H1 (cell line): ENCODE measurements around the gene HTRA1. TPM values are rescaled to one million over a fixed set of nuclear protein-coding genes. Genes with fewer than 3 reads are reported as not detected.
A peak's percentile ranks its signal among the peaks of the same experiment; 100 is the strongest.

Source experiments
- CTCF ChIA-PET: fragments of 300-600 bp; sonication (Branson Sonifier 250); formaldehyde crosslinking; loops from one replicate; lab custom pipeline; 2021; ENCODE audit not compliant: partially characterized antibody; lab: Charles Lee
- POLR2A ChIA-PET: fragments of 300-600 bp; sonication (Branson Sonifier 250); formaldehyde crosslinking; loops from one replicate; lab custom pipeline; 2021; ENCODE audit warnings: inconsistent platforms; ENCODE audit not compliant: partially characterized antibody; lab: Charles Lee
- DNase-seq, 2 experiments: peaks; one replicate each; pipeline versions ENCODE4 v3.0.0 to v3.0.0-alpha.2; 2010 to 2022; ENCODE audit warnings: low spot score in 2 of 2, low read depth in 1 of 2, mixed read lengths in 1 of 2
- FAIRE-seq: peaks from 2 replicates; lab custom pipeline; 2011; peaks lifted over from hg19 to GRCh38; lab: Jason Lieb, UNC
- H2AFZ ChIP-seq: 2 replicates; pipeline ENCODE4 v1.8.1; 2012; ENCODE audit warnings: low read length, inconsistent platforms
- H2AK5ac ChIP-seq: 2 replicates; pipeline ENCODE4 v1.6.1; 2013; ENCODE audit warnings: low read depth, low read length
- H2BK120ac ChIP-seq: replicated peaks from 2 replicates; pipeline ENCODE3; 2013; ENCODE audit warnings: low read depth, low read length, inconsistent platforms
- H2BK12ac ChIP-seq: 2 replicates; pipeline ENCODE4 v1.6.1; 2013; ENCODE audit warnings: low read depth, low read length
- H2BK15ac ChIP-seq: 2 replicates; pipeline ENCODE4 v1.6.1; 2013; ENCODE audit warnings: low read length
- H2BK20ac ChIP-seq: 2 replicates; pipeline ENCODE4 v1.6.1; 2013; ENCODE audit warnings: low read length
- H2BK5ac ChIP-seq: 2 replicates; pipeline ENCODE4 v1.6.1; 2013; ENCODE audit warnings: low read depth, low read length
- H3K14ac ChIP-seq: 2 replicates; pipeline ENCODE4 v1.6.1; 2013; ENCODE audit warnings: inconsistent platforms; ENCODE audit not compliant: insufficient read length
- H3K18ac ChIP-seq: 2 replicates; pipeline ENCODE4 v1.6.1; 2013; ENCODE audit warnings: low read length; ENCODE audit errors: extremely low read depth
- H3K23ac ChIP-seq: 2 replicates; pipeline ENCODE4 v1.6.1; 2013; ENCODE audit warnings: inconsistent platforms; ENCODE audit not compliant: insufficient read length
- H3K23me2 ChIP-seq: 2 replicates; pipeline ENCODE4 v1.6.1; 2013; ENCODE audit warnings: low read depth, low read length
- H3K27ac ChIP-seq: 2 replicates; pipeline ENCODE4 v1.6.1; 2011; ENCODE audit warnings: low read depth, low read length, inconsistent platforms
- H3K27me3 ChIP-seq, 4 experiments: replicated peaks in 1 of 4; 1 replicate in 1 of 4; 2 replicates in 3 of 4; pipeline versions ENCODE4 v1.6.1 to v1.8.1; 2011 to 2013; ENCODE audit warnings: low read length in 3 of 4, mild to moderate bottlenecking in 3 of 4, inconsistent platforms in 2 of 4, mixed read lengths in 2 of 4, moderate library complexity in 1 of 4; ENCODE audit not compliant: control insufficient read depth in 3 of 4, insufficient read depth in 3 of 4; ENCODE audit errors: extremely low read depth in 1 of 4
- H3K36me3 ChIP-seq, 4 experiments: 2 replicates each; pipeline versions ENCODE4 v1.6.1 to v1.8.1; 2011 to 2013; ENCODE audit warnings: mild to moderate bottlenecking in 4 of 4, low read length in 3 of 4, moderate library complexity in 2 of 4, control low read depth in 1 of 4, inconsistent platforms in 1 of 4; ENCODE audit not compliant: insufficient read depth in 4 of 4, control insufficient read depth in 2 of 4
- H3K4ac ChIP-seq: replicated peaks from 2 replicates; pipeline ENCODE3; 2013; ENCODE audit warnings: low read length, low read depth, mixed read lengths, inconsistent platforms; ENCODE audit not compliant: insufficient read length
- H3K4me1 ChIP-seq, 4 experiments: replicated peaks in 1 of 4; 1 replicate in 1 of 4; 2 replicates in 3 of 4; pipeline versions ENCODE4 v1.6.1 to v1.8.1; 2011 to 2013; ENCODE audit warnings: low read length in 3 of 4, inconsistent platforms in 2 of 4, mixed read lengths in 1 of 4; ENCODE audit not compliant: insufficient read depth in 4 of 4, control insufficient read depth in 3 of 4
- H3K4me2 ChIP-seq, 2 experiments: 2 replicates each; pipeline versions ENCODE4 v1.6.1 to v1.8.1; 2011 to 2013; ENCODE audit warnings: low read depth in 2 of 2, low read length in 2 of 2, control low read depth in 1 of 2, inconsistent platforms in 1 of 2, mild to moderate bottlenecking in 1 of 2; ENCODE audit not compliant: insufficient read depth in 1 of 2
- H3K4me3 ChIP-seq, 4 experiments: fragments of 200-600, 300-600 bp in 1 of 4; sonication (generic), shearing (Covaris generic), sonication (Bioruptor Twin) in 1 of 4; 2 replicates each; pipeline versions ENCODE4 v1.5.1 to v1.8.1; 2011 to 2016; ENCODE audit warnings: low read length in 4 of 4, low read depth in 3 of 4, control low read depth in 2 of 4, inconsistent platforms in 2 of 4, mild to moderate bottlenecking in 2 of 4, mixed read lengths in 1 of 4, moderate library complexity in 1 of 4; ENCODE audit not compliant: insufficient read depth in 2 of 4; ENCODE audit errors: extremely low read depth in 1 of 4
- H3K56ac ChIP-seq: replicated peaks from 2 replicates; pipeline ENCODE3; 2013; ENCODE audit warnings: low read depth, mild to moderate bottlenecking, mixed read lengths, low read length, inconsistent platforms; ENCODE audit not compliant: insufficient read length
- H3K79me1 ChIP-seq: 2 replicates; pipeline ENCODE4 v1.6.1; 2013; ENCODE audit warnings: low read depth, low read length, control low read depth
- H3K79me2 ChIP-seq, 2 experiments: 2 replicates each; pipeline versions ENCODE4 v1.6.1 to v1.8.1; 2012 to 2013; ENCODE audit warnings: low read length in 2 of 2, mild to moderate bottlenecking in 2 of 2, inconsistent platforms in 1 of 2; ENCODE audit not compliant: insufficient read depth in 2 of 2, control insufficient read depth in 1 of 2
- H3K9ac ChIP-seq, 4 experiments: replicated peaks in 1 of 4; 1 replicate in 1 of 4; 2 replicates in 3 of 4; pipeline versions ENCODE4 v1.6.1 to v1.8.1; 2011 to 2013; ENCODE audit warnings: low read depth in 3 of 4, low read length in 3 of 4, control low read depth in 2 of 4, mild to moderate bottlenecking in 2 of 4, moderate library complexity in 2 of 4, inconsistent platforms in 1 of 4; ENCODE audit errors: extremely low read depth in 1 of 4
- H3K9me3 ChIP-seq, 2 experiments: 2 replicates each; pipeline versions ENCODE4 v1.6.1 to v1.8.1; 2012 to 2013; ENCODE audit warnings: mild to moderate bottlenecking in 2 of 2, moderate library complexity in 2 of 2, control low read depth in 1 of 2, inconsistent platforms in 1 of 2, low read depth in 1 of 2, low read length in 1 of 2, mixed read lengths in 1 of 2; ENCODE audit not compliant: insufficient read depth in 2 of 2
- H4K20me1 ChIP-seq, 2 experiments: replicated peaks in 1 of 2; 2 replicates each; pipeline versions ENCODE3 to v1.8.1; 2011 to 2013; ENCODE audit warnings: inconsistent platforms in 2 of 2, low read length in 2 of 2, mild to moderate bottlenecking in 1 of 2; ENCODE audit not compliant: insufficient read depth in 2 of 2, control insufficient read depth in 1 of 2
- H4K5ac ChIP-seq: 2 replicates; pipeline ENCODE4 v1.6.1; 2013; ENCODE audit warnings: low read length, low read depth, mixed read lengths, inconsistent platforms; ENCODE audit not compliant: insufficient read length
- H4K8ac ChIP-seq: 2 replicates; pipeline ENCODE4 v1.8.0; 2013; ENCODE audit warnings: mild to moderate bottlenecking, moderate library complexity, low read length, inconsistent platforms; ENCODE audit not compliant: insufficient read depth; ENCODE audit errors: extremely low read depth
- H4K91ac ChIP-seq: replicated peaks from 2 replicates; pipeline ENCODE3; 2013; ENCODE audit warnings: low read length, mixed read lengths, inconsistent platforms; ENCODE audit not compliant: insufficient read length
- CREB1 ChIP-seq: IDR thresholded peaks from 2 replicates; pipeline ENCODE4 v1.6.1; 2012; ENCODE audit warnings: inconsistent platforms
- EZH2 ChIP-seq: fragments of 200-600 bp; sonication (generic); IDR thresholded peaks from 2 replicates; pipeline ENCODE4 v1.7.1; 2012; ENCODE audit warnings: low read depth, mild to moderate bottlenecking, moderate library complexity, low read length, inconsistent platforms; ENCODE audit not compliant: severe bottlenecking
- JUN ChIP-seq: IDR thresholded peaks from 2 replicates; pipeline ENCODE4 v1.6.1; 2011; ENCODE audit warnings: low read depth, mild to moderate bottlenecking, improper control_type of control experiment, low read length
- KDM5A ChIP-seq: fragments of 200-600 bp; IDR thresholded peaks from 2 replicates; pipeline ENCODE4 v1.7.1; 2012; ENCODE audit warnings: mild to moderate bottlenecking, low read length, inconsistent platforms, mixed read lengths
- MAFK ChIP-seq: IDR thresholded peaks from 2 replicates; pipeline ENCODE4 v1.6.1; 2012; ENCODE audit warnings: low read depth, mild to moderate bottlenecking, improper control_type of control experiment, low read length
- PHF8 ChIP-seq: fragments of 200-600 bp; sonication (generic); conservative IDR thresholded peaks from 2 replicates; pipeline ENCODE4 v1.7.1; 2012; ENCODE audit warnings: low read depth, mild to moderate bottlenecking, inconsistent platforms, low read length, moderate library complexity
- RBBP5 ChIP-seq: IDR thresholded peaks from 2 replicates; pipeline ENCODE4 v1.7.1; 2012; ENCODE audit warnings: low read depth, mild to moderate bottlenecking, inconsistent platforms, low read length, moderate library complexity, borderline replicate concordance
- RNF2 ChIP-seq: fragments of 200-900, 300-1000 bp; sonication (generic); IDR thresholded peaks from 2 replicates; pipeline ENCODE4 v1.7.1; 2016; ENCODE audit warnings: borderline replicate concordance, low read depth, mild to moderate bottlenecking, antibody characterized with exemption, low read length; ENCODE audit not compliant: poor library complexity, severe bottlenecking; ENCODE audit errors: missing control alignments
- TAF1 ChIP-seq: IDR thresholded peaks from 2 replicates; pipeline ENCODE4 v1.6.1; 2011; ENCODE audit warnings: mild to moderate bottlenecking, low read depth, low read length
- TAF7 ChIP-seq: optimal IDR thresholded peaks from 2 replicates; pipeline ENCODE3; 2011; ENCODE audit warnings: low read depth, mild to moderate bottlenecking, inconsistent platforms, low read length, moderate library complexity, borderline replicate concordance
- TEAD4 ChIP-seq: IDR thresholded peaks from 2 replicates; pipeline ENCODE4 v1.6.1; 2012; ENCODE audit warnings: low read depth, low read length, inconsistent platforms, mixed read lengths
- ZNF274 ChIP-seq: IDR thresholded peaks from 2 replicates; pipeline ENCODE4 v1.7.0; 2012; ENCODE audit warnings: low read length, borderline replicate concordance; ENCODE audit errors: extremely low read depth
- WGBS, 2 experiments: shearing (Covaris generic) in 1 of 2; methylation state at CpG; one replicate each; pipeline versions ENCODE4 v1.1.6 to v1.1.7; 2013 to 2015; ENCODE audit warnings: low lambda C conversion rate in 2 of 2, mixed read lengths in 2 of 2, inconsistent platforms in 1 of 2, low coverage in 1 of 2, missing lambda C conversion rate in 1 of 2; ENCODE audit not compliant: insufficient replicate concordance in 2 of 2, insufficient coverage in 1 of 2, insufficient read length in 1 of 2; ENCODE audit errors: extremely low coverage in 1 of 2, missing lambda C conversion rate in 1 of 2; 5-methylcytosine and 5-hydroxymethylcytosine counted together
- polyA plus RNA-seq, 7 experiments: library from polyadenylated mRNA; depleted of rRNA in 3 of 7; stranded (reverse) in 5 of 7; unstranded in 2 of 7; fragments of >200 nt in 5 of 7; fragments of 200-250 nt in 2 of 7; gene quantifications; 1 replicate in 5 of 7; 2 replicates in 1 of 7; 4 replicates in 1 of 7; pipeline versions ENCODE4 v1.2.1 to v1.2.3, GENCODE V29; 2011 to 2013; ENCODE audit warnings: missing spikeins in 2 of 7, mixed read lengths in 2 of 7
- total RNA-seq: library from RNA; stranded (reverse); fragmentation: NEBNext Ultra II Directional; extraction: Animal tissue kit (Norgen Biotek cat#: 25700); gene quantifications from 2 replicates; pipeline ENCODE4 v1.2.1, GENCODE V29; 2021

HTRA1 gene
- total and polyA plus RNA-seq, 2 of the 8 experiments (the other 6 are each of a cell fraction or from before 2014, with no cell fraction given) = 15.8 to 20.1 TPM

GRCh38 chr10:122503012-122503411, 41.7 kb downstream of the HTRA1 start:
- no peak overlapping the region for H3K14ac ChIP-seq
- no peak overlapping the region for H4K91ac ChIP-seq
- no peak overlapping the region for H3K27ac ChIP-seq
- H3K9me3 ChIP-seq = no peaks in the 10 kb centered on the region
- DNase-seq (no peak), FAIRE-seq (no peak)
- H2AK5ac ChIP-seq = no peak overlapping the region
- H2BK12ac ChIP-seq = no peak overlapping the region
- no peaks in the 10 kb centered on the region; a peak in 1 of 7 replicates for H3K4me1 ChIP-seq
- no peaks in the 10 kb centered on the region for H3K79me2 ChIP-seq
- peak overlapping the region; percentile 48 for H3K18ac ChIP-seq
- H2BK15ac ChIP-seq = no peak overlapping the region
- H3K23ac ChIP-seq = no peak overlapping the region
- H2AFZ ChIP-seq = no peak overlapping the region
- TF ChIP-seq CREB1 (no peak), RNF2 (no peak), ZNF274 (no peak), RBBP5 (no peak), TAF7 (no peak), MAFK (no peak), EZH2 (no peak), TEAD4 (no peak), PHF8 (no peak), TAF1 (no peak), JUN (no peak), KDM5A (no peak)
- peak overlapping the region; percentile 57; the same call in 1 of the 2 replicates for H4K8ac ChIP-seq
- no peaks in the 10 kb centered on the region for H3K36me3 ChIP-seq
- H3K4me3 ChIP-seq = no peak overlapping the region
- H2BK5ac ChIP-seq = no peak overlapping the region
- H2BK20ac ChIP-seq = no peak overlapping the region
- no peak overlapping the region for H3K4me2 ChIP-seq
- H4K5ac ChIP-seq = no peak overlapping the region
- ChIA-PET CTCF (interaction anchor here (0.9 to 2.2 kb wide), 4 partner anchors 12 to 145 kb away, joined by 3 to 7 read pairs (median 4); no protein-coding TSS in a partner anchor), POLR2A (no interaction called here)
- no peaks in the 10 kb centered on the region for H3K23me2 ChIP-seq
- no peak overlapping the region for H3K4ac ChIP-seq
- 91% methylated on average over 13 of the region's 13 CpGs; no CpG with 5 or more reads in 1 of the 2 experiments for WGBS, 2 experiments
- H2BK120ac ChIP-seq = no peak overlapping the region
- no peak overlapping the region for H3K9ac ChIP-seq
- no peaks in the 10 kb centered on the region for H4K20me1 ChIP-seq
- H3K79me1 ChIP-seq = no peaks in the 10 kb centered on the region
- H3K27me3 ChIP-seq = no peaks in the 10 kb centered on the region
- H3K56ac ChIP-seq = no peak overlapping the region
